OCI-LY7 (cell line): ENCODE measurements around the gene C15orf62.

Experiments
- CTCF ChIP-seq: fragments of 200-600 bp; sonication (generic); conservative IDR thresholded peaks from 2 replicates; pipeline ENCODE4 v1.5.1; 2014; ENCODE audit warnings: mild to moderate bottlenecking, antibody characterized with exemption, low read length, moderate library complexity, mixed read lengths
- EZH2phosphoT487 ChIP-seq: fragments of 200-600 bp; sonication (generic); IDR thresholded peaks from 2 replicates; pipeline ENCODE4 v1.6.1; 2018; ENCODE audit warnings: low read depth, borderline replicate concordance, mild to moderate bottlenecking, mixed run types, antibody characterized with exemption, low read length, moderate library complexity, mixed read lengths

- TF ChIP-seq CTCF, result no peak
- no peak for TF ChIP-seq EZH2phosphoT487
These were observed 32.7 kb upstream of the C15orf62 start for GRCh38 chr15:40737048-40737447.
